ENCODE results near the gene BAZ1B. TPM values are rescaled to one million over a fixed set of nuclear protein-coding genes. Genes with fewer than 3 reads are reported as not detected.

BAZ1B gene
- total and polyA plus RNA-seq, 8 donors: 8.9 to 210 (median 46.5) TPM

GRCh38 chr7:73507556-73507955, 14.5 kb downstream of the BAZ1B start:
- TF ChIP-seq POLR2A (IDR thresholded peaks at IDR 0.05) (no peak), CTCF (IDR thresholded peaks at IDR 0.05) (no peak), EP300 (IDR thresholded peaks at IDR 0.05) (no peak), POLR2AphosphoS5 (IDR thresholded peaks at IDR 0.05) (no peak)
- WGBS, 5 donors: 84 to 100% (median 96%) methylated on average over 2 of the region's 2 CpGs
- no peak for DNase-seq
- intact Hi-C loops (cut with DNase I; ENCODE audit: low total_unique reads): no loop called here
- Histone ChIP-seq H3K4me1 (peaks cover 0 to 24% (median 3%) of the 10 kb centered on the region in 4 donors), H3K27me3 (no peaks in the 10 kb centered on the region), H3K9me3 (no peaks in the 10 kb centered on the region), H3K27ac (no peak overlapping the region), H3K4me3 (no peak overlapping the region), H3K36me3 (peaks cover 74 to 92% (median 86%) of the 10 kb centered on the region in 4 donors)

- H3K4me1 ChIP-seq: peaks cover 0 to 10% (median 0%) of the 10 kb centered on the region in 4 donors
- 47 to 100% (median 93%) methylated on average over 1 of the region's 1 CpG for WGBS, 5 donors
- H3K9me3 ChIP-seq: no peaks in the 10 kb centered on the region
- peaks cover 83 to 100% (median 100%) of the 10 kb centered on the region in 4 donors for H3K36me3 ChIP-seq
- no peak for DNase-seq
- no peak overlapping the region for H3K4me3 ChIP-seq
- no peak overlapping the region for H3K27ac ChIP-seq
- intact Hi-C loops (cut with DNase I; ENCODE audit: low total_unique reads): no loop called here
- H3K27me3 ChIP-seq: no peaks in the 10 kb centered on the region
- TF ChIP-seq POLR2AphosphoS5 (IDR thresholded peaks at IDR 0.05) (no peak), POLR2A (IDR thresholded peaks at IDR 0.05) (no peak), CTCF (IDR thresholded peaks at IDR 0.05) (no peak), EP300 (IDR thresholded peaks at IDR 0.05) (no peak)
These were observed 17.2 kb downstream of the BAZ1B start for GRCh38 chr7:73504920-73505319.

- intact Hi-C loops (cut with DNase I; ENCODE audit: low total_unique reads): no loop called here
- Histone ChIP-seq H3K27ac (no peak overlapping the region), H3K36me3 (peaks cover 74 to 100% (median 100%) of the 10 kb centered on the region in 4 donors), H3K27me3 (no peaks in the 10 kb centered on the region), H3K4me3 (no peak overlapping the region), H3K9me3 (no peaks in the 10 kb centered on the region), H3K4me1 (peaks cover 0 to 10% (median 0%) of the 10 kb centered on the region in 4 donors)
- 89 to 100% (median 97%) methylated on average over 2 of the region's 2 CpGs for WGBS, 5 donors
- no peak for DNase-seq
- TF ChIP-seq POLR2AphosphoS5 (IDR thresholded peaks at IDR 0.05) (no peak), POLR2A (IDR thresholded peaks at IDR 0.05) (no peak), EP300 (IDR thresholded peaks at IDR 0.05) (no peak), CTCF (IDR thresholded peaks at IDR 0.05) (no peak)
These were observed 18.1 kb downstream of the BAZ1B start for GRCh38 chr7:73504017-73504416.

- TF ChIP-seq POLR2AphosphoS5 (IDR thresholded peaks at IDR 0.05) (no peak), CTCF (IDR thresholded peaks at IDR 0.05) (no peak), POLR2A (IDR thresholded peaks at IDR 0.05) (no peak), EP300 (IDR thresholded peaks at IDR 0.05) (no peak)
- DNase-seq: no peak
- H3K27me3 ChIP-seq: no peaks in the 10 kb centered on the region
- H3K4me1 ChIP-seq: peaks cover 0 to 10% (median 0%) of the 10 kb centered on the region in 4 donors
- H3K4me3 ChIP-seq: no peak overlapping the region
- H3K36me3 ChIP-seq: peaks cover 71 to 100% (median 100%) of the 10 kb centered on the region in 4 donors
- H3K27ac ChIP-seq: no peak overlapping the region
- intact Hi-C loops (cut with DNase I; ENCODE audit: low total_unique reads): no loop called here
- 91 to 95% (median 93%) methylated on average over 5 of the region's 5 CpGs for WGBS, 5 donors
- no peaks in the 10 kb centered on the region for H3K9me3 ChIP-seq
These were observed 18.9 kb downstream of the BAZ1B start for GRCh38 chr7:73503229-73503628.

Measured in stomach (tissue), 9 donors.